ENCODE results near the gene ITGA7.

The ITGA7 gene

DNA sequence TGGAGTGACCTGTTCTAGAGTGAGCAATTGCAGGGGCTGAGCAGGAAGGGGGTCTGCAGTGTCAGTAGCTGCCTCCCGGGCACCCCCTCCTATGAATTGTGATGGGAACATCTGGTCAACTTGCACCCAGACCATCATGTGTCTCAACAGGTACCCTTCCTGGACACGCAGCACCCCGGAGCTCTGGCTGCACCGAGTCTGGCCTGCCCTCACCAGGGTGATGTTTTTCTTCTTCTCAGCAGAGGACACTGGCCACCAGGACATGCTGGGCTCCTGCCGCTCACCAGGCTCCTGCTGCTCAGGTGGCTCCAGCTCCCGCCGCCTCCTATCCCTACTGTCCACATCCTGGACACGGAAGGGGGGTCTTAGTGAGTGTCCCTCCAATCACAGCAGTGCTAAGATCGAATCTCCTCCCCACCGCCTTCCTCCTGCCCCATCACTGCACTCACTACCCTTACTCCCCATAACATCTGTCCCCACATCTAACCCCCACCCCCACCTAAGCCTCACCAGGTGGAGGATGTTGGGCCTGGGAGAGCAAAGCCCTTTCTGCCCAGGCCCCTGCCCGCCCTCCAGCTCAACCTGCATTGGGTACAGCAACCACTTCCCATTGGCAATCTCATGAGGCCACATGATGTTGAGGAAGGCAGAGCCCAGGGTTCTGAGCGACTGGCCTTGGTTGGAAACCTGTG lies 14.9 kb downstream of the ITGA7 start:
- Histone ChIP-seq H3K27me3 (ENCODE audit: control insufficient read depth in 2 of 2, insufficient read depth in 2 of 2, low read length in 2 of 2) (no peaks in the 10 kb centered on the region), H3K27ac (ENCODE audit: low read depth in 2 of 2, low read length in 2 of 2) (no peak overlapping the region), H3K9ac (ENCODE audit: low read depth in 1 of 2, low read length in 2 of 2) (no peak overlapping the region), H3K36me3 (ENCODE audit: control insufficient read depth in 2 of 2, insufficient read depth in 2 of 2, low read length in 2 of 2) (peaks cover 0 to 2% of the 10 kb centered on the region in 2 donors), H3K4me3 (ENCODE audit: low read length in 2 of 2) (no peak overlapping the region), H3K9me3 (ENCODE audit: control insufficient read depth in 2 of 2, low read length in 2 of 2) (no peaks in the 10 kb centered on the region), H3K4me1 (ENCODE audit: control insufficient read depth in 2 of 2, insufficient read depth in 2 of 2, low read length in 2 of 2) (no peaks in the 10 kb centered on the region)

- Histone ChIP-seq H3K9ac (ENCODE audit: low read depth in 1 of 2, low read length in 2 of 2) (no peak overlapping the region), H3K4me1 (ENCODE audit: control insufficient read depth in 2 of 2, insufficient read depth in 2 of 2, low read length in 2 of 2) (no peaks in the 10 kb centered on the region), H3K4me3 (ENCODE audit: low read length in 2 of 2) (no peak overlapping the region), H3K27me3 (ENCODE audit: control insufficient read depth in 2 of 2, insufficient read depth in 2 of 2, low read length in 2 of 2) (no peaks in the 10 kb centered on the region), H3K36me3 (ENCODE audit: control insufficient read depth in 2 of 2, insufficient read depth in 2 of 2, low read length in 2 of 2) (peaks cover 0 to 7% of the 10 kb centered on the region in 2 donors), H3K9me3 (ENCODE audit: control insufficient read depth in 2 of 2, low read length in 2 of 2) (no peaks in the 10 kb centered on the region), H3K27ac (ENCODE audit: low read depth in 2 of 2, low read length in 2 of 2) (no peak overlapping the region)
Measured at GRCh38 chr12:55688716-55689655, 18.7 kb downstream of the ITGA7 start.

DNA sequence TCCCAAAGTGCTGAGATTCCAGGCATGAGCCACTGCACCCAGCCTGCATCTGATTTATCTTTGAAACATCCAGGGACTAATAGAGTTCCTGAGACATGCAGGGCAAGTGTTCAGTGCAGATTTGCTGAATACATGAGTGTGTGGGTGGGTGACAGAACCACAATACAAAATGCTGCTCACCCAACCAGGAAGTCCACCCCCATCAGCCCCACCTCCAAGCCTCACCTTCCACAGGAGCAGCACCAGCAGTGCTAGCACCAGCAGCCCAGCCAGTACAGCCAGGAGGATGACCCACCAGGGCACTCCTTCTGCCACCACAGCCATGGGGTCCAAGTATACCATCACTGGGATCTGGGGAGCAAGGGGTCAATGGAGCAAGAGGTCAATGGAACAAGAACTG lies 20.0 kb downstream of the ITGA7 start:
- Histone ChIP-seq H3K4me1 (ENCODE audit: control insufficient read depth in 2 of 2, insufficient read depth in 2 of 2, low read length in 2 of 2) (peaks cover 3% of the 10 kb centered on the region in 2 donors), H3K36me3 (ENCODE audit: control insufficient read depth in 2 of 2, insufficient read depth in 2 of 2, low read length in 2 of 2) (peaks cover 0 to 5% of the 10 kb centered on the region in 2 donors), H3K27me3 (ENCODE audit: control insufficient read depth in 2 of 2, insufficient read depth in 2 of 2, low read length in 2 of 2) (no peaks in the 10 kb centered on the region)

DNA sequence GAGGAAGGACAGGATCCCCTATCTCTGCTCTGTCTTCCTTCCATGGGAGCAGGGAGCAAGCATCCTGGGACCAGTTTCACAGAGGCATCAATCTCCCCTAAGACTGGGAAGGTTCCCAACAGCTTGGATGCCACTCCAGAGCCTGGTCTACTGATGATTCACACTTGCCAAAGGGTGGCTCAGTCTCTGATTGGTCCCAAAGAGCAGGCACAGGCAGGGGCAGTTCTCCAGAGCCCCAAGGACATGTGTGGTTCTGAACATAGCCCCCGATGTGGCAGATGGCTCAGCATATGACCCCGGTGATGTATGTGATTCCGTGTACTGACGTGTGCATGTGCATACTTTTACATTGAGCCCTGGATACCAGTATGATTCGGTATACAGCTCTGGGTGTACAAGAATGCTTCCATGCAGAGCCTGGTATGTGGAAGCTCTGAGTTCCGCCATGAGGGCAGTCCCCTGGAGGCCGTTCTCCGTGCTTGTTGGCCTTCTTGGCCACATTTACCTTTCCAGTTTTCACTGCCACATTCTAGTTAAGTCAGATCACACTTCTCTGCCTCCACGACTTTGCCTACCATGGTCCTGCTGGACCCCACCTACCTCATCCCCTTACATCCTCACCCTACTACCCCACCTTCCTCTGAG lies 21.2 kb downstream of the ITGA7 start:
- H3K9me3 ChIP-seq (ENCODE audit: control insufficient read depth in 2 of 2, low read length in 2 of 2): no peaks in the 10 kb centered on the region
- H3K4me1 ChIP-seq (ENCODE audit: control insufficient read depth in 2 of 2, insufficient read depth in 2 of 2, low read length in 2 of 2): peaks cover 5 to 8% of the 10 kb centered on the region in 2 donors
- H3K36me3 ChIP-seq (ENCODE audit: control insufficient read depth in 2 of 2, insufficient read depth in 2 of 2, low read length in 2 of 2): peaks cover 0 to 5% of the 10 kb centered on the region in 2 donors
- no peak overlapping the region for H3K9ac ChIP-seq (ENCODE audit: low read depth in 1 of 2, low read length in 2 of 2)
- H3K4me3 ChIP-seq (ENCODE audit: low read length in 2 of 2): no peak overlapping the region
- no peaks in the 10 kb centered on the region for H3K27me3 ChIP-seq (ENCODE audit: control insufficient read depth in 2 of 2, insufficient read depth in 2 of 2, low read length in 2 of 2)
- H3K27ac ChIP-seq (ENCODE audit: low read depth in 2 of 2, low read length in 2 of 2): no peak overlapping the region

More for the DNA sequence above, 20.0 kb downstream of the ITGA7 start:
- H3K9ac ChIP-seq (ENCODE audit: low read depth in 1 of 2, low read length in 2 of 2): no peak overlapping the region
- H3K27ac ChIP-seq (ENCODE audit: low read depth in 2 of 2, low read length in 2 of 2): no peak overlapping the region
- no peak overlapping the region for H3K4me3 ChIP-seq (ENCODE audit: low read length in 2 of 2)
- no peaks in the 10 kb centered on the region for H3K9me3 ChIP-seq (ENCODE audit: control insufficient read depth in 2 of 2, low read length in 2 of 2)

- H3K9me3 ChIP-seq (ENCODE audit: control insufficient read depth in 2 of 2, low read length in 2 of 2): no peaks in the 10 kb centered on the region
- no peak overlapping the region for H3K9ac ChIP-seq (ENCODE audit: low read depth in 1 of 2, low read length in 2 of 2)
- no peak overlapping the region for H3K4me3 ChIP-seq (ENCODE audit: low read length in 2 of 2)
- H3K27me3 ChIP-seq (ENCODE audit: control insufficient read depth in 2 of 2, insufficient read depth in 2 of 2, low read length in 2 of 2): no peaks in the 10 kb centered on the region
- H3K27ac ChIP-seq (ENCODE audit: low read depth in 2 of 2, low read length in 2 of 2): no peak overlapping the region
- peaks cover 7 to 13% of the 10 kb centered on the region in 2 donors for H3K4me1 ChIP-seq (ENCODE audit: control insufficient read depth in 2 of 2, insufficient read depth in 2 of 2, low read length in 2 of 2)
- H3K36me3 ChIP-seq (ENCODE audit: control insufficient read depth in 2 of 2, insufficient read depth in 2 of 2, low read length in 2 of 2): peaks cover 0 to 5% of the 10 kb centered on the region in 2 donors
Measured at GRCh38 chr12:55685671-55686070, 22.0 kb downstream of the ITGA7 start.

GRCh38 chr12:55684761-55685370 lies 22.8 kb downstream of the ITGA7 start:
- no peak overlapping the region for H3K27ac ChIP-seq (ENCODE audit: low read depth in 2 of 2, low read length in 2 of 2)
- H3K9me3 ChIP-seq (ENCODE audit: control insufficient read depth in 2 of 2, low read length in 2 of 2): no peaks in the 10 kb centered on the region
- H3K27me3 ChIP-seq (ENCODE audit: control insufficient read depth in 2 of 2, insufficient read depth in 2 of 2, low read length in 2 of 2): no peaks in the 10 kb centered on the region
- H3K4me1 ChIP-seq (ENCODE audit: control insufficient read depth in 2 of 2, insufficient read depth in 2 of 2, low read length in 2 of 2): peaks cover 7 to 13% of the 10 kb centered on the region in 2 donors
- no peak overlapping the region for H3K4me3 ChIP-seq (ENCODE audit: low read length in 2 of 2)
- peaks cover 0 to 5% of the 10 kb centered on the region in 2 donors for H3K36me3 ChIP-seq (ENCODE audit: control insufficient read depth in 2 of 2, insufficient read depth in 2 of 2, low read length in 2 of 2)
- H3K9ac ChIP-seq (ENCODE audit: low read depth in 1 of 2, low read length in 2 of 2): no peak overlapping the region

DNA sequence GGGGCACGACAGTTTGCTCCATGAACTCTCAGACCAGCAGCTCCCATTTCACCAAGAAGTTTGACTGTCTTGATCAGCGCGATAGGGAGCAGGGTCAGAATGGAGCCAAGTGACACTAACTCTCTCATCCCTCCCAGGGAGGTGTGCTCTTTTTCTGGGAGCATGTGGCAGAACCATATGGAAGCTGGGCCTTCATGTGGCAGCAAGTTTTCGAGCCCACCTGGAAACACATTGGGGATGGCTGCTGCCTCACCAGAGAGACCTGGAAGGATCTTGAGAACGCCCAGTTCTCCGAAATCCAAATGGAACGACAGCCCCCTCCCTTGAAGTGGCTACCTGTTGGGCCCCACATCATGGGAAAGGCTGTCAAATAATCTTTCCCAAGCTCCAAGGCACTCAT lies 24.0 kb downstream of the ITGA7 start:
- Histone ChIP-seq H3K36me3 (ENCODE audit: control insufficient read depth in 2 of 2, insufficient read depth in 2 of 2, low read length in 2 of 2) (peaks cover 0 to 5% of the 10 kb centered on the region in 2 donors), H3K4me1 (ENCODE audit: control insufficient read depth in 2 of 2, insufficient read depth in 2 of 2, low read length in 2 of 2) (peaks cover 7 to 13% of the 10 kb centered on the region in 2 donors), H3K27me3 (ENCODE audit: control insufficient read depth in 2 of 2, insufficient read depth in 2 of 2, low read length in 2 of 2) (no peaks in the 10 kb centered on the region), H3K9me3 (ENCODE audit: control insufficient read depth in 2 of 2, low read length in 2 of 2) (no peaks in the 10 kb centered on the region), H3K27ac (ENCODE audit: low read depth in 2 of 2, low read length in 2 of 2) (no peak overlapping the region), H3K9ac (ENCODE audit: low read depth in 1 of 2, low read length in 2 of 2) (no peak overlapping the region), H3K4me3 (ENCODE audit: low read length in 2 of 2) (no peak overlapping the region)

GRCh38 chr12:55682087-55682796 lies 25.5 kb downstream of the ITGA7 start:
- Histone ChIP-seq H3K27me3 (ENCODE audit: control insufficient read depth in 2 of 2, insufficient read depth in 2 of 2, low read length in 2 of 2) (no peaks in the 10 kb centered on the region), H3K27ac (ENCODE audit: low read depth in 2 of 2, low read length in 2 of 2) (peak overlapping the region in 1 of 2 donors; percentile 46), H3K4me1 (ENCODE audit: control insufficient read depth in 2 of 2, insufficient read depth in 2 of 2, low read length in 2 of 2) (peaks cover 7 to 13% of the 10 kb centered on the region in 2 donors), H3K9ac (ENCODE audit: low read depth in 1 of 2, low read length in 2 of 2) (peak overlapping the region; percentile 28 to 58), H3K36me3 (ENCODE audit: control insufficient read depth in 2 of 2, insufficient read depth in 2 of 2, low read length in 2 of 2) (peaks cover 0 to 3% of the 10 kb centered on the region in 2 donors), H3K9me3 (ENCODE audit: control insufficient read depth in 2 of 2, low read length in 2 of 2) (no peaks in the 10 kb centered on the region), H3K4me3 (ENCODE audit: low read length in 2 of 2) (peak overlapping the region; percentile 68 to 81)

Data from mucosa of rectum (tissue), 2 donors.